ENCODE data around the gene REEP6.
"Not testable (repeated sequence)": the region's sequence is repeated elsewhere in the genome, so short reads cannot be mapped to it uniquely, and the experiment has no call there.

REEP6 gene

DNA sequence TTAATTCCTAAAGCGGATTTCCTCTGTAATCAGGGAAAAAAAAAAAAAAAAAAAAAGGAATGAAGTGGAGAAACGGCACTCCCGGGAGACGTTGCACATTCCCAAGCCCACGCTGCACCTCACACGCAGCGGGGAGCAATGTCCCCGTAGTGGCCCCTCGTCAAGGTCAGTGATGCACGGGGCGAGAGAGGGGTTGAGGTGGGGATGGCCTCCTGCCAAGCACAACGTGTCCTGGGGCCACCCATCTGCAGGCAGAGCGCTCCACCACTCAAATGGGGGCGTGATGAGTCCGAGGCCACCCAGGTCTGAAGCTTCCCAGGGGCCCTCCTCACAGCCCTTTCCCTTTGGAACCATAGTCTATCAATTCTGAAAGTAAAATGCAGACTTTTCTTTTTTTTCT lies 48.0 kb downstream of the REEP6 start:
- no peak overlapping the region for H3K27ac Mint-ChIP-seq
- peaks cover 40% of the 10 kb centered on the region for H3K27me3 Mint-ChIP-seq
- H3K9me3 Mint-ChIP-seq = no peaks in the 10 kb centered on the region
- H3K4me3 Mint-ChIP-seq = no peak overlapping the region
- ATAC-seq (no peak), DNase-seq (no peak)
- H3K36me3 Mint-ChIP-seq (ENCODE audit: low read depth) = no peaks in the 10 kb centered on the region
- H3K4me1 Mint-ChIP-seq = no peaks in the 10 kb centered on the region

DNA sequence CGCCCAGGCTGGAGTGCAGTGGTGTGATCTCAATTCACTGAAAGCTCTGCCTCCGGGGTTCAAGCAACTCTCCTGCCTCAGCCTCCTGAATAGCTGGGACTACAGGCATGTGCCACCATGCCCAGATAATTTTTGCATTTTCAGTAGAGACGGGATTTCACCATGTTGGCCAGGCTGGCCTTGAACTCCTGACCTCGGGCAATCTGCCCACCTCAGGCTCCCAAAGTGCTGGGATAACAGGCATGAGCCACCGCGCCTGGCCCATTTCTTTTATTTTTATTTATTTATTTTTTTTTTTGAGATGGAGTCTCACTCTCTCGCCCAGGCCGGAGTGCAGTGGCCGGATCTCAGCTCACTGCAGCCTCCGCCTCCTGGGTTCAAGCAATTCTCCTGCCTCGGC lies 48.8 kb downstream of the REEP6 start:
- not testable (repeated sequence) for ATAC-seq; H3K9me3 Mint-ChIP-seq; H3K36me3 Mint-ChIP-seq (ENCODE audit: low read depth); H3K27ac Mint-ChIP-seq; H3K4me1 Mint-ChIP-seq; DNase-seq; H3K4me3 Mint-ChIP-seq
- H3K27me3 Mint-ChIP-seq = peaks cover 44% of the 10 kb centered on the region

DNA sequence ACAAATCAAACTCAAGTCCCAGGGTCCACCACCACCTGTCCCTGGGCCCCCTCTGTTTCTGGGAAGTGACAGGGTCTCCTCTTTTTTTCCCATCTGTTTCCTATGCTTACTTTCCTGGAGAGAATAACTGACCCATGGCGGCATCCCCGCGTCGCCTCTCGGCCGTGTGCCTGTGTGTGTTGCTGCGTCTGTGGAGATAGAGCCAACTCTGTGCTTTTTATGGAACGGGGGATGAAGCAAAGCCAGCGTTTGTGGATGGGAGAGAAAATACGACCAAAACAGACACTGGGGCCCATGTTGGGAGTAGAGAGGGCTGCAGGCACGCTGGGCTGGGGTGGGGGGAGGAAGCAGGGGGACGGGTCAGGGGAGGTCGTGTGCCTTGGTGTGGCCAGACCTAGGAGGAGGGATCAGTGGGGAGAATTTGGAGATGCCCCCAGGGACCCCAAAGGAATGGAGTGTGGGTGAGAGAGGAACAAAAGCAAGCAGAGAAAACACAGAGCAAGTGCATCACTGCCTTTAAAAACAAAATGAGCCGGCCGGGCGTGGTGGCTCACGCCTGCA lies 49.5 kb downstream of the REEP6 start:
- Mint-ChIP-seq H3K4me1 (no peaks in the 10 kb centered on the region), H3K4me3 (no peak overlapping the region), H3K27me3 (peaks cover 43% of the 10 kb centered on the region), H3K36me3 (ENCODE audit: low read depth) (no peaks in the 10 kb centered on the region), H3K9me3 (no peaks in the 10 kb centered on the region), H3K27ac (no peak overlapping the region)
- ATAC-seq (no peak), DNase-seq (no peak)
